Endothelial cell of umbilical vein (primary cell): ENCODE results near the gene CA5A. TPM values are rescaled to one million over a fixed set of nuclear protein-coding genes. Genes with fewer than 3 reads are reported as not detected.

Source experiments
- BruUV-seq: library from RNA; stranded (reverse); fragments of 400-500 nt; replicated peaks from 2 replicates; lab custom pipeline; 2021; lab: Mats Ljungman, UMichigan
- CTCF ChIA-PET: fragments of 300-600, 350-600 bp; sonication (Branson Sonifier 250); formaldehyde crosslinking; loops from one replicate; lab custom pipeline; 2021; ENCODE audit warnings: antibody characterized with exemption, inconsistent platforms; lab: Charles Lee
- POLR2A ChIA-PET: fragments of 300-600, 350-600 bp; sonication (Branson Sonifier 250); formaldehyde crosslinking; loops from one replicate; lab custom pipeline; 2021; ENCODE audit warnings: antibody characterized with exemption, inconsistent platforms; lab: Charles Lee
- DNase-seq: peaks from one replicate; pipeline ENCODE4 v3.0.0-alpha.2; 2011; ENCODE audit warnings: low read depth, low spot score
- FAIRE-seq: peaks from 2 replicates; lab custom pipeline; 2011; peaks lifted over from hg19 to GRCh38; lab: Jason Lieb, UNC
- H2AFZ ChIP-seq: 2 replicates; pipeline ENCODE4 v1.6.0; 2012; ENCODE audit warnings: low read depth, low read length, control low read depth, inconsistent platforms
- H3K27ac ChIP-seq: 2 replicates; pipeline ENCODE4 v1.5.1; 2011; ENCODE audit warnings: low read depth, mild to moderate bottlenecking, control low read depth, low read length, moderate library complexity; ENCODE audit not compliant: insufficient read depth
- H3K27me3 ChIP-seq, 2 experiments: 2 replicates each; pipeline versions ENCODE4 v1.6.0 to v1.6.1; 2011; ENCODE audit warnings: low read length in 2 of 2, mixed read lengths in 1 of 2; ENCODE audit not compliant: control insufficient read depth in 2 of 2, insufficient read depth in 2 of 2
- H3K36me3 ChIP-seq, 2 experiments: 2 replicates in 1 of 2; 3 replicates in 1 of 2; pipeline ENCODE4 v1.5.1; 2011; ENCODE audit warnings: low read length in 2 of 2, mild to moderate bottlenecking in 1 of 2, moderate library complexity in 1 of 2; ENCODE audit not compliant: control insufficient read depth in 2 of 2, insufficient read depth in 2 of 2; ENCODE audit errors: extremely low read depth in 1 of 2
- H3K4me1 ChIP-seq: 3 replicates; pipeline ENCODE4 v1.5.1; 2011; ENCODE audit warnings: mild to moderate bottlenecking, low read length; ENCODE audit not compliant: control insufficient read depth, insufficient read depth; ENCODE audit errors: extremely low read depth
- H3K4me2 ChIP-seq: 2 replicates; pipeline ENCODE4 v1.6.1; 2011; ENCODE audit warnings: low read length, control low read depth, mixed read lengths; ENCODE audit not compliant: insufficient read depth
- H3K4me3 ChIP-seq, 3 experiments: fragments of 200-600 bp in 1 of 3; sonication (generic), shearing (Covaris generic) in 1 of 3; replicated peaks in 1 of 3; 2 replicates each; pipeline ENCODE4 v1.5.1; 2011 to 2016; ENCODE audit warnings: control low read depth in 3 of 3, low read length in 3 of 3, mild to moderate bottlenecking in 2 of 3, inconsistent platforms in 1 of 3, low read depth in 1 of 3, moderate library complexity in 1 of 3; ENCODE audit not compliant: insufficient read depth in 1 of 3
- H3K79me2 ChIP-seq: 2 replicates; pipeline ENCODE4 v1.6.0; 2012; ENCODE audit warnings: low read length, inconsistent platforms; ENCODE audit not compliant: control insufficient read depth, insufficient read depth
- H3K9ac ChIP-seq: replicated peaks from 2 replicates; pipeline ENCODE3; 2011; ENCODE audit warnings: low read length, control low read depth; ENCODE audit not compliant: insufficient read depth; ENCODE audit errors: extremely low read depth
- H3K9me1 ChIP-seq: replicated peaks from 3 replicates; pipeline ENCODE4 v1.6.0; 2011; ENCODE audit warnings: mild to moderate bottlenecking, low read length; ENCODE audit not compliant: control insufficient read depth, insufficient read depth; ENCODE audit errors: extremely low read depth
- H3K9me3 ChIP-seq: replicated peaks from 2 replicates; pipeline ENCODE4 v1.5.1; 2012; ENCODE audit warnings: low read length, inconsistent platforms; ENCODE audit not compliant: control insufficient read depth, insufficient read depth
- H4K20me1 ChIP-seq: replicated peaks from 2 replicates; pipeline ENCODE3; 2011; ENCODE audit warnings: mild to moderate bottlenecking, low read length; ENCODE audit not compliant: control insufficient read depth, insufficient read depth; ENCODE audit errors: extremely low read depth
- EZH2 ChIP-seq: IDR thresholded peaks from 2 replicates; pipeline ENCODE4 v1.6.1; 2012; ENCODE audit warnings: borderline replicate concordance, low read depth, mild to moderate bottlenecking, moderate library complexity, low read length, inconsistent platforms; ENCODE audit not compliant: severe bottlenecking
- FOS ChIP-seq: IDR thresholded peaks from 2 replicates; pipeline ENCODE4 v1.6.1; 2011; ENCODE audit warnings: mild to moderate bottlenecking, low read length, moderate library complexity, borderline replicate concordance; ENCODE audit not compliant: insufficient read depth
- GATA2 ChIP-seq: IDR thresholded peaks from 2 replicates; pipeline ENCODE4 v1.7.0; 2011; ENCODE audit warnings: low read depth, mild to moderate bottlenecking, moderate library complexity, mixed read lengths, low read length; ENCODE audit not compliant: insufficient read length, insufficient read depth
- JUN ChIP-seq: IDR thresholded peaks from 2 replicates; pipeline ENCODE4 v1.6.1; 2011; ENCODE audit warnings: borderline replicate concordance, low read depth; ENCODE audit not compliant: insufficient read length, insufficient read depth
- MYC ChIP-seq: IDR thresholded peaks from one replicate; pipeline ENCODE4 v1.6.1; 2011; ENCODE audit warnings: mild to moderate bottlenecking, low read depth, low read length
- POLR2A ChIP-seq: IDR thresholded peaks from 2 replicates; pipeline ENCODE4 v1.6.1; 2012; ENCODE audit warnings: low read depth, mild to moderate bottlenecking, control low read depth, low read length
- POLR2AphosphoS5 ChIP-seq: IDR thresholded peaks from 2 replicates; pipeline ENCODE4 v1.6.1; 2012; ENCODE audit warnings: low read depth, mild to moderate bottlenecking, control low read depth, low read length, moderate library complexity; ENCODE audit not compliant: insufficient read depth
- dilution Hi-C: fragments of 300-500 bp; cut with MboI; formaldehyde crosslinking; loops from one replicate; pipeline ENCODE4 v1.15.0; 2019; ENCODE audit warnings: low sequenced_read_pairs; ENCODE audit not compliant: extremely low pct_ligation_motif_present
- intact Hi-C: fragments of 100-400 bp; cut with micrococcal nuclease; formaldehyde crosslinking; loops from one replicate; pipeline ENCODE4 v1.10.0; 2022
- polyA plus RNA-seq, 4 experiments: library from polyadenylated mRNA; depleted of rRNA in 3 of 4; stranded (reverse) in 3 of 4; unstranded in 1 of 4; fragments of >200 nt; gene quantifications; 2 replicates each; pipeline versions ENCODE4 v1.2.1 to v1.2.3, GENCODE V29; 2011 to 2012; ENCODE audit warnings: missing spikeins in 1 of 4
- total RNA-seq: library from RNA; stranded (reverse); gene quantifications from 2 replicates; pipeline ENCODE4 v1.2.3, GENCODE V29; 2021
- TF ChIP-seq, protein P1 (sequence below), 2 donors: IDR thresholded peaks; 1 replicate in 1 of 2; 2 replicates in 1 of 2; pipeline ENCODE4 v1.5.1; 2011; ENCODE audit warnings: low read length in 2 of 2, mild to moderate bottlenecking in 2 of 2, moderate library complexity in 2 of 2, control low read depth in 1 of 2, inconsistent platforms in 1 of 2, low read depth in 1 of 2; ENCODE audit not compliant: insufficient read depth in 1 of 2; ENCODE audit errors: extremely low read depth in 1 of 2
- TF ChIP-seq, protein P2 (sequence below): IDR thresholded peaks from 2 replicates; pipeline ENCODE4 v1.6.1; 2011; ENCODE audit not compliant: insufficient read depth, insufficient read length

The CA5A gene
- total and polyA plus RNA-seq, 2 donors (not counting 3 experiments of a cell fraction or from before 2014, with no cell fraction given): not detected

DNA sequence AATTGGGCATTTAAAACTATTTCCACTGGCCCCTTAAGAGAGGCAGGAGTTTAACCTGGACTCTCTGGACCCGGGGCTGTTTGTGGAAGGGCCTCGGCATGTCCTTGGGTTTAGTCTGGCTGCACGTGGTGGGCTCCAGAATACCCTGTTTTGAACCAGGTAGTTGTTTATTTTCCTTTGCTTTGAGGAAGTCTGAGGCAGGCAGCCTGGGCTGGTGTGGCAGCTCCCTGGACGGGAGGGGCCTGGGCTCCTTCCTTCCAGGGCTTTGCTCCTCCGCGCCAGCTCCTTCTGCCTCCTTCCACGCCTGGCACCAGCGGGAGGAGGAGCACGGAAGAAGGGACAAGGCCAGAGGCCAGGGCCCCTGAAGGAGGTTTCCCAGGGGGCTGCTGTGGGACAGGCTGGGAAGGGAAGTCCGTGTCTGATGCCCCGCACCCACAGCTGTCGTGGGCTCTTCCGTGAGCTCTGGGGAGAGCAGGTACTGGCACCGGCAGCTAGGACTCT lies 30.4 kb upstream of the CA5A start:
- H2AFZ ChIP-seq: peak overlapping the region; percentile 84
- dilution Hi-C loops: no loop called here

More for the DNA sequence above, 30.4 kb upstream of the CA5A start:
- H3K9me3 ChIP-seq: no peaks in the 10 kb centered on the region
- intact Hi-C loops: no loop called here
- H4K20me1 ChIP-seq: no peaks in the 10 kb centered on the region
- peak overlapping the region; percentile 53 for H3K9ac ChIP-seq
- FAIRE-seq: peak; percentile 54
- CTCF ChIA-PET: interaction anchor here (0.6 to 1.2 kb wide), 2 partner anchors 471 to 835 kb away, joined by 3 read pairs; no protein-coding TSS in a partner anchor
- DNase-seq: peak; percentile 55
- no peaks in the 10 kb centered on the region for H3K36me3 ChIP-seq
- no peak for TF ChIP-seq FOS
- TF ChIP-seq, protein P1, sequence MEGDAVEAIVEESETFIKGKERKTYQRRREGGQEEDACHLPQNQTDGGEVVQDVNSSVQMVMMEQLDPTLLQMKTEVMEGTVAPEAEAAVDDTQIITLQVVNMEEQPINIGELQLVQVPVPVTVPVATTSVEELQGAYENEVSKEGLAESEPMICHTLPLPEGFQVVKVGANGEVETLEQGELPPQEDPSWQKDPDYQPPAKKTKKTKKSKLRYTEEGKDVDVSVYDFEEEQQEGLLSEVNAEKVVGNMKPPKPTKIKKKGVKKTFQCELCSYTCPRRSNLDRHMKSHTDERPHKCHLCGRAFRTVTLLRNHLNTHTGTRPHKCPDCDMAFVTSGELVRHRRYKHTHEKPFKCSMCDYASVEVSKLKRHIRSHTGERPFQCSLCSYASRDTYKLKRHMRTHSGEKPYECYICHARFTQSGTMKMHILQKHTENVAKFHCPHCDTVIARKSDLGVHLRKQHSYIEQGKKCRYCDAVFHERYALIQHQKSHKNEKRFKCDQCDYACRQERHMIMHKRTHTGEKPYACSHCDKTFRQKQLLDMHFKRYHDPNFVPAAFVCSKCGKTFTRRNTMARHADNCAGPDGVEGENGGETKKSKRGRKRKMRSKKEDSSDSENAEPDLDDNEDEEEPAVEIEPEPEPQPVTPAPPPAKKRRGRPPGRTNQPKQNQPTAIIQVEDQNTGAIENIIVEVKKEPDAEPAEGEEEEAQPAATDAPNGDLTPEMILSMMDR (IDR thresholded peaks at IDR 0.05; ENCODE audit: extremely low read depth in 1 of 2, insufficient read depth in 1 of 2, low read depth in 1 of 2, low read length in 2 of 2): no peak
- TF ChIP-seq JUN: no peak
- TF ChIP-seq, protein P2, sequence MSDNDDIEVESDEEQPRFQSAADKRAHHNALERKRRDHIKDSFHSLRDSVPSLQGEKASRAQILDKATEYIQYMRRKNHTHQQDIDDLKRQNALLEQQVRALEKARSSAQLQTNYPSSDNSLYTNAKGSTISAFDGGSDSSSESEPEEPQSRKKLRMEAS: no peak
- no peak for TF ChIP-seq EZH2
- TF ChIP-seq GATA2: no peak
- no peak for TF ChIP-seq POLR2AphosphoS5
- no peak for TF ChIP-seq MYC
- TF ChIP-seq POLR2A: no peak
- H3K27me3 ChIP-seq: no peaks in the 10 kb centered on the region
- BruUV-seq: no TSS peak
- peaks cover 57% of the 10 kb centered on the region for H3K79me2 ChIP-seq
- H3K9me1 ChIP-seq: no peaks in the 10 kb centered on the region
- POLR2A ChIA-PET: no interaction called here
- no peak overlapping the region for H3K4me3 ChIP-seq
- H3K4me1 ChIP-seq: peaks cover 32% of the 10 kb centered on the region
- peak overlapping the region; percentile 31 for H3K4me2 ChIP-seq
- peak overlapping the region; percentile 60 for H3K27ac ChIP-seq
